Esophagus muscularis mucosa (tissue), 4 donors: ENCODE results near the gene YES1.

Source experiments
- CTCF ChIP-seq, 3 experiments: fragments of 200-600 bp in 2 of 3; fragments of 450-650 bp in 1 of 3; sonication (generic) in 2 of 3; IDR thresholded peaks; one replicate each; pipeline ENCODE4 v1.5.1; 2017 to 2019; ENCODE audit warnings: antibody characterized with exemption in 3 of 3, mild to moderate bottlenecking in 2 of 3, moderate library complexity in 1 of 3
- EP300 ChIP-seq: sonication (generic); formaldehyde crosslinking; IDR thresholded peaks from one replicate; pipeline ENCODE4 v1.6.1; 2017; ENCODE audit warnings: antibody characterized with exemption
- POLR2A ChIP-seq: fragments of 450-650 bp; IDR thresholded peaks from one replicate; pipeline ENCODE4 v1.6.1; 2017; ENCODE audit warnings: antibody characterized with exemption, moderate library complexity, mild to moderate bottlenecking, low read depth
- POLR2AphosphoS5 ChIP-seq, 2 donors: sonication (generic); formaldehyde crosslinking; IDR thresholded peaks; one replicate each; pipeline ENCODE4 v1.6.1; 2017; ENCODE audit warnings: antibody characterized with exemption in 2 of 2

GRCh38 chr18:765764-766549 is 46.1 kb downstream of the YES1 start:
- TF ChIP-seq CTCF (IDR thresholded peaks at IDR 0.05) (no peak), POLR2A (no peak), EP300 (no peak), POLR2AphosphoS5 (IDR thresholded peaks at IDR 0.05) (no peak)
